SK-N-MC (cell line): ENCODE data around the gene CCDC7.
"Not testable (repeated sequence)": the region's sequence is repeated elsewhere in the genome, so short reads cannot be mapped to it uniquely, and the experiment has no call there.

Experiments
- EZH2 ChIP-seq: fragments of 200-600 bp; sonication (generic); IDR thresholded peaks from one replicate; pipeline ENCODE4 v1.6.1; 2017; ENCODE audit warnings: antibody characterized with exemption
- FOXP2 ChIP-seq: optimal IDR thresholded peaks from 2 replicates; pipeline ENCODE3; 2011; ENCODE audit warnings: mild to moderate bottlenecking, moderate library complexity; ENCODE audit not compliant: insufficient read depth; ENCODE audit errors: extremely low read length, control extremely low read depth
- POLR2AphosphoS5 ChIP-seq: IDR thresholded peaks from 2 replicates; pipeline ENCODE4 v1.6.1; 2012; ENCODE audit warnings: mild to moderate bottlenecking, low read depth, low read length, borderline replicate concordance

DNA sequence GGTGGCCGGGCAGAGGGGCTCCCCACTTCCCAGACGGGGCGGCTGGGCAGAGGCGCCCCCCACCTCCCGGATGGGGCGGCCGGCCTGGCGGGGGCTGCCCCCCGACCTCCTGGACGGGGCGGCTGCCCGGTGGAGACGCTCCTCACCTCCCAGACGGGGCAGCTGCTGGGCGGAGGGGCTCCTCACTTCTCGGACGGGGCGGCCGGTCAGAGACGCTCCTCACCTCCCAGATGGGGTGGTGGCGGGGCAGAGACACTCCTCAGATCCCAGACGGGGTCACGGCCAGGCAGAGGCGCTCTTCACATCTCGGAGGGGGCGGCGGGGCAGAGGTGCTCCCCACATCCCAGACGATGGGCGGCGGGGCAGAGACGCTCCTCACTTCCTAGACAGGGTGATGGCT lies 54.2 kb downstream of the CCDC7 start:
- TF ChIP-seq EZH2, POLR2AphosphoS5, FOXP2: not testable (repeated sequence)
